HepG2 (cell line): ENCODE results near the gene UBR1. TPM values are rescaled to one million over a fixed set of nuclear protein-coding genes. Genes with fewer than 3 reads are reported as not detected.

ENCODE experiments used
- ATAC-seq: fragments of 200-7000 bp; cut with Tn5 transposase; 3 replicates; pipeline ENCODE4 v1.9.1; 2020; ENCODE audit warnings: mild to moderate bottlenecking, moderate library complexity
- BruUV-seq: library from RNA; stranded (reverse); fragments of 400-500 nt; replicated peaks from 2 replicates; lab custom pipeline; 2021; lab: Mats Ljungman, UMichigan
- CTCF ChIA-PET: fragments of 300-600 bp; formaldehyde crosslinking; extraction: SDS; loops from one replicate; lab custom pipeline; 2021; ENCODE audit warnings: low total read pairs, inconsistent platforms, low intra/inter-chr PET ratio; lab: Yijun Ruan, JAX
- POLR2A ChIA-PET: fragments of 350-600 bp; sonication (Branson Sonifier 250); formaldehyde crosslinking; loops from one replicate; lab custom pipeline; 2020; ENCODE audit warnings: antibody characterized with exemption, inconsistent platforms; lab: Yijun Ruan, JAX
- DNase-seq: peaks from one replicate; pipeline ENCODE4 v3.0.0-alpha.2; 2015; ENCODE audit warnings: low spot score
- FAIRE-seq: peaks from 3 replicates; lab custom pipeline; 2011; peaks lifted over from hg19 to GRCh38; lab: Jason Lieb, UNC
- H2AFZ ChIP-seq: one replicate; pipeline ENCODE4 v1.6.1; 2011; ENCODE audit warnings: low read length, inconsistent platforms
- H3K27ac ChIP-seq: fragments of 300-600 bp; 3 replicates; pipeline ENCODE4 v1.8.0; 2011; ENCODE audit warnings: mixed run types, mild to moderate bottlenecking, mixed read lengths, low read length, inconsistent platforms; ENCODE audit not compliant: insufficient read depth; ENCODE audit errors: extremely low read length
- H3K27me3 ChIP-seq, 2 experiments: fragments of 200-600 bp in 1 of 2; 2 replicates in 1 of 2; 3 replicates in 1 of 2; pipeline versions ENCODE4 v1.6.0 to v1.8.0; 2011; ENCODE audit warnings: low read length in 2 of 2, mild to moderate bottlenecking in 2 of 2, moderate library complexity in 2 of 2, inconsistent platforms in 1 of 2; ENCODE audit not compliant: insufficient read depth in 2 of 2, control insufficient read depth in 1 of 2
- H3K36me3 ChIP-seq, 2 experiments: fragments of 200-600 bp in 1 of 2; replicated peaks in 1 of 2; 2 replicates in 1 of 2; 3 replicates in 1 of 2; pipeline versions ENCODE4 v1.5.1 to v1.8.0; 2011; ENCODE audit warnings: low read length in 2 of 2, inconsistent platforms in 1 of 2; ENCODE audit not compliant: insufficient read depth in 2 of 2, control insufficient read depth in 1 of 2
- H3K4me1 ChIP-seq: 2 replicates; pipeline ENCODE4 v1.5.1; 2012; ENCODE audit warnings: low read length, inconsistent platforms; ENCODE audit not compliant: insufficient read depth
- H3K4me2 ChIP-seq: 2 replicates; pipeline ENCODE4 v1.6.0; 2011; ENCODE audit warnings: low read depth, low read length, inconsistent platforms
- H3K4me3 ChIP-seq, 3 experiments: fragments of 200-600 bp in 1 of 3; sonication (generic), shearing (Covaris generic) in 1 of 3; replicated peaks in 1 of 3; 2 replicates each; pipeline ENCODE4 v1.5.1; 2011 to 2016; ENCODE audit warnings: low read length in 3 of 3, inconsistent platforms in 2 of 3, low read depth in 2 of 3, mild to moderate bottlenecking in 2 of 3, control low read depth in 1 of 3, mixed read lengths in 1 of 3; ENCODE audit not compliant: insufficient read depth in 1 of 3
- H3K79me2 ChIP-seq: one replicate; pipeline ENCODE4 v1.6.1; 2011; ENCODE audit warnings: low read length, inconsistent platforms; ENCODE audit not compliant: insufficient read depth
- H3K9ac ChIP-seq: 2 replicates; pipeline ENCODE4 v1.6.0; 2011; ENCODE audit warnings: mild to moderate bottlenecking, low read depth, low read length, inconsistent platforms; ENCODE audit not compliant: insufficient read depth
- H3K9me3 ChIP-seq: 2 replicates; pipeline ENCODE4 v1.5.1; 2012; ENCODE audit warnings: mild to moderate bottlenecking, low read length
- H4K20me1 ChIP-seq: 2 replicates; pipeline ENCODE4 v1.6.0; 2011; ENCODE audit warnings: inconsistent platforms, mild to moderate bottlenecking, low read length, moderate library complexity; ENCODE audit not compliant: insufficient read depth
- CCAR2 ChIP-seq: fragments of 200-400 bp; formaldehyde crosslinking; optimal IDR thresholded peaks from 2 replicates; pipeline ENCODE3; 2018; ENCODE audit warnings: low read depth, mild to moderate bottlenecking, low read length, moderate library complexity
- FOXA1 ChIP-seq, 2 experiments: fragments of 450-650 bp in 1 of 2; sonication (generic) in 1 of 2; formaldehyde crosslinking in 1 of 2; IDR thresholded peaks; 2 replicates each; pipeline versions ENCODE4 v1.4.0 to v1.6.1; 2016 to 2020; ENCODE audit warnings: missing genetic modification reagents in 1 of 2
- FOXP4 ChIP-seq: sonication (generic); formaldehyde crosslinking; IDR thresholded peaks from 2 replicates; pipeline ENCODE4 v1.4.0; 2020; ENCODE audit warnings: missing genetic modification reagents
- HMG20A ChIP-seq: IDR thresholded peaks from 2 replicates; pipeline ENCODE4 v1.6.1; 2016; ENCODE audit warnings: borderline replicate concordance
- RARA ChIP-seq: IDR thresholded peaks from 2 replicates; pipeline ENCODE4 v1.6.1; 2016; ENCODE audit warnings: missing genetic modification reagents, missing compliant biosample characterization
- SOX5 ChIP-seq: IDR thresholded peaks from 2 replicates; pipeline ENCODE4 v1.6.1; 2016; ENCODE audit warnings: borderline replicate concordance
- ZNF609 ChIP-seq: sonication (generic); formaldehyde crosslinking; IDR thresholded peaks from 2 replicates; pipeline ENCODE4 v1.4.0; 2020; ENCODE audit warnings: mild to moderate bottlenecking, missing genetic modification reagents, borderline replicate concordance
- WGBS: methylation state at CpG from one replicate; pipeline ENCODE4 v1.1.6; 2017; ENCODE audit warnings: low lambda C conversion rate; 5-methylcytosine and 5-hydroxymethylcytosine counted together
- in situ Hi-C: cut with HindIII; loops from 2 replicates; pipeline ENCODE4 v1.10.0; 2017; ENCODE audit warnings: low pct_unique_long_range_greater_than_20kb; ENCODE audit not compliant: extremely low pct_ligation_motif_present
- intact Hi-C: fragments of 100-400 bp; cut with micrococcal nuclease; formaldehyde crosslinking; loops from one replicate; pipeline ENCODE4 v1.10.0; 2022; ENCODE audit not compliant: unreplicated experiment
- polyA plus RNA-seq, 8 experiments: library from polyadenylated mRNA; depleted of rRNA in 3 of 8; stranded (reverse) in 7 of 8; unstranded in 1 of 8; fragments of >200 nt; fragmentation: Illumina TruSeq in 4 of 8; extraction: Trizol in 4 of 8; gene quantifications; 2 replicates each; pipeline versions ENCODE4 v1.2.1 to v1.2.3, GENCODE V29; 2011 to 2016; ENCODE audit warnings: low read depth in 4 of 8, missing spikeins in 1 of 8, mixed read lengths in 1 of 8; ENCODE audit not compliant: insufficient read depth in 1 of 8
- total RNA-seq, 5 experiments: library from RNA; depleted of rRNA; stranded (reverse); fragments of >200 nt; fragmentation: Illumina TruSeq; extraction: Trizol; gene quantifications; 2 replicates each; pipeline ENCODE4 v1.2.3, GENCODE V29; 2016; ENCODE audit warnings: low read depth in 1 of 5
- TF ChIP-seq, protein P1 (sequence below): sonication (generic); formaldehyde crosslinking; IDR thresholded peaks from 2 replicates; pipeline ENCODE4 v1.5.0; 2020; ENCODE audit warnings: mild to moderate bottlenecking, missing genetic modification reagents, borderline replicate concordance

The UBR1 gene
- total and polyA plus RNA-seq, 2 of the 13 experiments (the other 11 are each of a cell fraction or from before 2014, with no cell fraction given) = 6.4 to 18.0 TPM

DNA sequence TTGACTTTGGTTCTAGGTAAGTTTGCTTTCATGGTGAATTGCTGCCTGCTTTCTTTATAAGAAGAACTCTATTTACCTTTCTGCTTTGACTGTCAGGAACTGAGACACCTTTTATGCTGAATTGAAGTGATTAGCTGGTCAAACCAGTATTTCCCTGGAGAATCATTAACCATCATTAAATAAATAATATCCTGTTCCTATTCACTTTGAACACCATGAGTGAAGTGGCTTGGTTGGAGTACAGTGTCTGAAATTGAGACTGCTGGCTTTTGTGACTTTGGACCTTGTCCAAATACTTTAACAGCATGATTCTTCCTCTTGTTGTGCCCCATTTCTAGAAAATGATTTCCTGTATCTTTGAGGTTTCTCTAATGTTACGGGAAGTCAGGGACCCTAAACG, 21.9 kb upstream of the UBR1 start:
- BruUV-seq = no TSS peak
- in situ Hi-C loops = no loop called here
- TF ChIP-seq ZNF609 (CRISPR knock-in tag) = peak; percentile 55; the same call in 1 of the 2 replicates
- peak; percentile 46; the same call in 1 of the 2 replicates for TF ChIP-seq HMG20A (CRISPR knock-in tag)
- TF ChIP-seq SOX5 (CRISPR knock-in tag) = 0 out of 2 replicates have a peak, but pooled peaks have one; percentile 15
- TF ChIP-seq, protein P1, sequence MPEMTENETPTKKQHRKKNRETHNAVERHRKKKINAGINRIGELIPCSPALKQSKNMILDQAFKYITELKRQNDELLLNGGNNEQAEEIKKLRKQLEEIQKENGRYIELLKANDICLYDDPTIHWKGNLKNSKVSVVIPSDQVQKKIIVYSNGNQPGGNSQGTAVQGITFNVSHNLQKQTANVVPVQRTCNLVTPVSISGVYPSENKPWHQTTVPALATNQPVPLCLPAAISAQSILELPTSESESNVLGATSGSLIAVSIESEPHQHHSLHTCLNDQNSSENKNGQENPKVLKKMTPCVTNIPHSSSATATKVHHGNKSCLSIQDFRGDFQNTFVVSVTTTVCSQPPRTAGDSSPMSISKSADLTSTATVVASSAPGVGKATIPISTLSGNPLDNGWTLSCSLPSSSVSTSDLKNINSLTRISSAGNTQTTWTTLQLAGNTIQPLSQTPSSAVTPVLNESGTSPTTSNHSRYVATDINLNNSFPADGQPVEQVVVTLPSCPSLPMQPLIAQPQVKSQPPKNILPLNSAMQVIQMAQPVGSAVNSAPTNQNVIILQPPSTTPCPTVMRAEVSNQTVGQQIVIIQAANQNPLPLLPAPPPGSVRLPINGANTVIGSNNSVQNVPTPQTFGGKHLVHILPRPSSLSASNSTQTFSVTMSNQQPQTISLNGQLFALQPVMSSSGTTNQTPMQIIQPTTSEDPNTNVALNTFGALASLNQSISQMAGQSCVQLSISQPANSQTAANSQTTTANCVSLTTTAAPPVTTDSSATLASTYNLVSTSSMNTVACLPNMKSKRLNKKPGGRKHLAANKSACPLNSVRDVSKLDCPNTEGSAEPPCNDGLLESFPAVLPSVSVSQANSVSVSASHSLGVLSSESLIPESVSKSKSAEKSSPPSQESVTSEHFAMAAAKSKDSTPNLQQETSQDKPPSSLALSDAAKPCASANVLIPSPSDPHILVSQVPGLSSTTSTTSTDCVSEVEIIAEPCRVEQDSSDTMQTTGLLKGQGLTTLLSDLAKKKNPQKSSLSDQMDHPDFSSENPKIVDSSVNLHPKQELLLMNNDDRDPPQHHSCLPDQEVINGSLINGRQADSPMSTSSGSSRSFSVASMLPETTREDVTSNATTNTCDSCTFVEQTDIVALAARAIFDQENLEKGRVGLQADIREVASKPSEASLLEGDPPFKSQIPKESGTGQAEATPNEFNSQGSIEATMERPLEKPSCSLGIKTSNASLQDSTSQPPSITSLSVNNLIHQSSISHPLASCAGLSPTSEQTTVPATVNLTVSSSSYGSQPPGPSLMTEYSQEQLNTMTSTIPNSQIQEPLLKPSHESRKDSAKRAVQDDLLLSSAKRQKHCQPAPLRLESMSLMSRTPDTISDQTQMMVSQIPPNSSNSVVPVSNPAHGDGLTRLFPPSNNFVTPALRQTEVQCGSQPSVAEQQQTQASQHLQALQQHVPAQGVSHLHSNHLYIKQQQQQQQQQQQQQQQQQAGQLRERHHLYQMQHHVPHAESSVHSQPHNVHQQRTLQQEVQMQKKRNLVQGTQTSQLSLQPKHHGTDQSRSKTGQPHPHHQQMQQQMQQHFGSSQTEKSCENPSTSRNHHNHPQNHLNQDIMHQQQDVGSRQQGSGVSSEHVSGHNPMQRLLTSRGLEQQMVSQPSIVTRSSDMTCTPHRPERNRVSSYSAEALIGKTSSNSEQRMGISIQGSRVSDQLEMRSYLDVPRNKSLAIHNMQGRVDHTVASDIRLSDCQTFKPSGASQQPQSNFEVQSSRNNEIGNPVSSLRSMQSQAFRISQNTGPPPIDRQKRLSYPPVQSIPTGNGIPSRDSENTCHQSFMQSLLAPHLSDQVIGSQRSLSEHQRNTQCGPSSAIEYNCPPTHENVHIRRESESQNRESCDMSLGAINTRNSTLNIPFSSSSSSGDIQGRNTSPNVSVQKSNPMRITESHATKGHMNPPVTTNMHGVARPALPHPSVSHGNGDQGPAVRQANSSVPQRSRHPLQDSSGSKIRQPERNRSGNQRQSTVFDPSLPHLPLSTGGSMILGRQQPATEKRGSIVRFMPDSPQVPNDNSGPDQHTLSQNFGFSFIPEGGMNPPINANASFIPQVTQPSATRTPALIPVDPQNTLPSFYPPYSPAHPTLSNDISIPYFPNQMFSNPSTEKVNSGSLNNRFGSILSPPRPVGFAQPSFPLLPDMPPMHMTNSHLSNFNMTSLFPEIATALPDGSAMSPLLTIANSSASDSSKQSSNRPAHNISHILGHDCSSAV (CRISPR knock-in tag) = no peak
- 0 out of 2 replicates have a peak, but pooled peaks have one; percentile 9 for TF ChIP-seq RARA (CRISPR knock-in tag)
- no peak for TF ChIP-seq CCAR2
- peak; percentile 56 for TF ChIP-seq FOXP4 (CRISPR knock-in tag)
- TF ChIP-seq FOXA1 (IDR thresholded peaks at IDR 0.05) = no peak
- 0 out of 2 replicates have a peak, but pooled peaks have one; percentile 37 for TF ChIP-seq FOXA1 (CRISPR knock-in tag; IDR thresholded peaks at IDR 0.05)

More for the DNA sequence above, 21.9 kb upstream of the UBR1 start:
- CTCF ChIA-PET = no interaction called here
- DNase-seq = peak; percentile 69
- ATAC-seq = peak; percentile 51
- no peaks in the 10 kb centered on the region for H4K20me1 ChIP-seq
- no peaks in the 10 kb centered on the region; a peak in 1 of 5 replicates for H3K27me3 ChIP-seq
- no peaks in the 10 kb centered on the region for H3K79me2 ChIP-seq
- H3K4me3 ChIP-seq = no peak overlapping the region
- WGBS = 0% methylated on average over 2 of the region's 2 CpGs
- no peaks in the 10 kb centered on the region for H3K36me3 ChIP-seq
- peaks cover 70% of the 10 kb centered on the region for H3K4me1 ChIP-seq
- peak overlapping the region; percentile 40 for H3K4me2 ChIP-seq
- H2AFZ ChIP-seq = no peak overlapping the region
- no peak for FAIRE-seq
- H3K9ac ChIP-seq = no peak overlapping the region
- peaks cover 5% of the 10 kb centered on the region; the same call in 1 of the 2 replicates for H3K9me3 ChIP-seq
- intact Hi-C loops = no loop called here
- H3K27ac ChIP-seq = peak overlapping the region; percentile 61
- POLR2A ChIA-PET = interaction anchor here (1.0 kb wide), 1 partner anchor 21 kb away, joined by 4 read pairs; no protein-coding TSS in a partner anchor
